Chondrocyte (in vitro differentiated cells): ENCODE results near the gene COL4A5. TPM values are rescaled to one million over a fixed set of nuclear protein-coding genes. Genes with fewer than 3 reads are reported as not detected.
A peak's percentile ranks its signal among the peaks of the same experiment; 100 is the strongest.
"Not testable (repeated sequence)": the region's sequence is repeated elsewhere in the genome, so short reads cannot be mapped to it uniquely, and the experiment has no call there.

Experiments used
- DNase-seq: peaks from one replicate; pipeline ENCODE4 v3.0.0; 2021; ENCODE audit warnings: mixed read lengths, low spot score
- H3K27ac Mint-ChIP-seq: one replicate; pipeline ENCODE4 v1.8.0; 2021; ENCODE audit warnings: mild to moderate bottlenecking, moderate library complexity, mixed read lengths; ENCODE audit not compliant: unreplicated experiment
- H3K27me3 Mint-ChIP-seq: 2 replicates; pipeline ENCODE4 v1.8.0; 2021; ENCODE audit warnings: low read depth, mixed read lengths
- H3K36me3 Mint-ChIP-seq: 2 replicates; pipeline ENCODE4 v1.8.0; 2021; ENCODE audit warnings: low read depth, mixed read lengths
- H3K4me1 Mint-ChIP-seq: 2 replicates; pipeline ENCODE4 v1.8.0; 2021; ENCODE audit warnings: low read depth, mild to moderate bottlenecking, mixed read lengths
- H3K4me3 Mint-ChIP-seq: one replicate; pipeline ENCODE4 v1.8.0; 2021; ENCODE audit warnings: mild to moderate bottlenecking, moderate library complexity, mixed read lengths; ENCODE audit not compliant: unreplicated experiment
- H3K9me3 Mint-ChIP-seq: 2 replicates; pipeline ENCODE4 v1.8.0; 2021; ENCODE audit warnings: low read depth, mixed read lengths
- CTCF ChIP-seq: fragments of 200-600 bp; sonication (generic); IDR thresholded peaks from 2 replicates; pipeline ENCODE4 v1.5.0; 2021; ENCODE audit warnings: antibody characterized with exemption, mild to moderate bottlenecking, moderate library complexity
- total RNA-seq: library from RNA; stranded (reverse); gene quantifications from 3 replicates; pipeline ENCODE4 v1.2.1, GENCODE V29; 2021

COL4A5 gene
- total RNA-seq, 1 donor from 2014 or later, result 211 TPM

DNA sequence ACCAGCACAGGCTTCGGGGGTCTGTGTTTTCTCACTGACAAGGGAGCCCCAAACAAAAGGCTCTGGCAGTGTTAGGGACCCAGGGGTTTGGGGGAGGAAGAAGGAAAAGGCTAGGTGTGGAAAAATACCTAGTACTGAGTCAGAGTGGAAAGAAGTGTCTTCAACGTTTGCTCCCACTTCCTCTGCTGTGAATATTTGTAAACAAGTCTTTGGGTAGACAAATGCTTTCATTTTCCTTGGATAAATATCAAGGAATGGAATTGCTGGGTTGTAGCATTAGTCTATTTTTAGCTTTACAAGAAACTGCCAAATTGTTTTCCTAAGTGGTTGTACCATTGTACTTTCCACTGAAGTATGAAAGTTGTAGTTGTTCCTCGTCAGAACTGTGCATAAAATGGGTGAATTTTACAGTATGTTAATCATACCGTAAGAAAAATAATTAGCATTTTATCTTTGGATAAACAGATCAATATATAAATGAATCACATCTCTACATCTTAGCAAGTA, 17.4 kb downstream of the COL4A5 start:
- TF ChIP-seq CTCF, result no peak
- no peak overlapping the region for H3K4me3 Mint-ChIP-seq
- H3K27me3 Mint-ChIP-seq, result no peaks in the 10 kb centered on the region
- peaks cover 27% of the 10 kb centered on the region for H3K4me1 Mint-ChIP-seq
- H3K27ac Mint-ChIP-seq, result no peak overlapping the region
- peaks cover 16% of the 10 kb centered on the region for H3K9me3 Mint-ChIP-seq
- DNase-seq, result no peak
- H3K36me3 Mint-ChIP-seq, result peaks cover 2% of the 10 kb centered on the region

DNA sequence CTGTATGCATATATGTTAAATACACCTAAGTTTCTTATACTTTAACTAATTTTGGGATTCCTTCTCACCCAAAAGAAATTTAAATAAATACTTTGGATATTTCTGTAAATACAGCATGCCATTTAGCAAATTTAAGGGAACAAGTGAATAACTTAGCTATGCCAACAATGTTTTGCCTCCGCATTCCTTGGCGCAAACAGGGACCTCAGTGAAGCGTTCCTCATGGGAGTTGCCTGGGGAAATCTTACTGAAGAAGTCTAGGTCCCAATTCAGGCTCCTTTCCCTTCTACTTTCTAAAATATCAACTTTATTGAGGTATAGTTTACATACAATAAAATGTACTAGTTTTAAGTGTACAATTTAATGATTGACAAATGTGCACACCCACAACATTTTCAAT, 25.0 kb downstream of the COL4A5 start:
- DNase-seq, result no peak
- no peaks in the 10 kb centered on the region for H3K36me3 Mint-ChIP-seq
- peak overlapping the region; percentile 93 for H3K27ac Mint-ChIP-seq
- H3K4me1 Mint-ChIP-seq, result peaks cover 77% of the 10 kb centered on the region
- no peaks in the 10 kb centered on the region for H3K9me3 Mint-ChIP-seq
- H3K27me3 Mint-ChIP-seq, result no peaks in the 10 kb centered on the region
- H3K4me3 Mint-ChIP-seq, result peak overlapping the region; percentile 47
- TF ChIP-seq CTCF, result no peak

DNA sequence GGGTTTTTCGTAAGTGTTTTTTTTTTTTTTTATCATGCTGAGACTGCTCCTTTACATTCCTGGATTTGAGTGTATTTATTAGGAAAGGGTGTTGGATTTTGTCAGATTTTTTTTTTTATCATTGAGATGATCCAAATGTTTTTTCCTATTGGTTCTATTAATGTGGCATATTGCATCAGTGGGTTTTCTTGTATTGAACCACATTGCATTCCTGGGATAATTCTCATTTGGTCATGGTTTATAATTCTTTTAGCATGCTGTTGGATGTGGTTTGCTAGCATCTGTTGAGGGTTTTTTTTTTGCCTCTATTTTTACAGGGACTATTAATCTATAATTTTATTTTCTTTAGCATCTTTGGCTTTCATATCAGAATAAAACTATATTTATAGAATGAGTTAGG, 28.8 kb downstream of the COL4A5 start:
- DNase-seq, result no peak
- TF ChIP-seq CTCF, result no peak
- H3K4me1 Mint-ChIP-seq, result peaks cover 66% of the 10 kb centered on the region
- H3K27me3 Mint-ChIP-seq, result no peaks in the 10 kb centered on the region
- H3K27ac Mint-ChIP-seq, result peak overlapping the region; percentile 93
- peaks cover 5% of the 10 kb centered on the region for H3K36me3 Mint-ChIP-seq
- peaks cover 20% of the 10 kb centered on the region for H3K9me3 Mint-ChIP-seq
- H3K4me3 Mint-ChIP-seq, result no peak overlapping the region

DNA sequence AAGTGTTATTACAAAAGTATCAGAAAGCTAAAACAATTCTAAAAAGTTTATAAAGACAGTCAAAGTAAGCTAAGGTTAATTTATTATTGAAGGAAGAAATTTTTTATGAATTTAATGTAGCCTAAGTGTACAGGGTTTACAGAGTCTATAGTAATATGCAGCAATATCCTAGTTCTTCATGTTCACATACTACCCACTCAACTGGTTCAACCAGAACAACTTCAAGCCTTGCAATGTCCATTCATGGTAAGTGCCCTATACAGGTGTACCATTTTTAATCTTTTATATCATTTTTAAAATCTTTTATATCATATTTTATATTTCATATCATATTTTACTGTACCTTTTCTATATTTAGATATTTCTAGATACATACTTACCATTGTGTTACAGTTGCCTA, 34.3 kb downstream of the COL4A5 start:
- no peak overlapping the region for H3K27ac Mint-ChIP-seq
- H3K27me3 Mint-ChIP-seq, result no peaks in the 10 kb centered on the region
- H3K9me3 Mint-ChIP-seq, result peaks cover 28% of the 10 kb centered on the region
- peaks cover 10% of the 10 kb centered on the region for H3K36me3 Mint-ChIP-seq
- H3K4me3 Mint-ChIP-seq, result no peak overlapping the region
- no peak for DNase-seq
- peaks cover 12% of the 10 kb centered on the region for H3K4me1 Mint-ChIP-seq
- no peak for TF ChIP-seq CTCF

DNA sequence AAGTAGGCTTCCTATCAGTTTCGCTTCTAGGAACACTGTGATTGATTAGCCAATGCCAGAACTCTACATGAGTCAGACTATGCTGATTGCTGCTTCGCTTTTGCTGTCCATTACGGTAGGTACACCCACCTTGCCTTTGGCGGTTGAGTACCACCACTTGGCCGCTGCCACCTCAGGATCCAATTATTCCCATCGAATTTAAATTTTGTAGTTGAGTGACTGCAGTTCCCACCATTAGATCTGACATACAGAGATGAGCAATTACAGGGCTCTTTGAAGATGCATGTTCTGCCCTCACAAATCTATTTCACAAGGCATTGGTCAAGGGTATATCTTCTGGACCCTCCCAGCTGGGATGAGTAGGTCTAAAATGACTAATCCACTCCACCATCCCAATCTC, 41.9 kb downstream of the COL4A5 start:
- H3K27ac Mint-ChIP-seq, H3K4me3 Mint-ChIP-seq, H3K27me3 Mint-ChIP-seq, DNase-seq, H3K4me1 Mint-ChIP-seq: not testable (repeated sequence)
- Mint-ChIP-seq H3K9me3 (peaks cover 20% of the 10 kb centered on the region), H3K36me3 (peaks cover 26% of the 10 kb centered on the region)

- peaks cover 19% of the 10 kb centered on the region for H3K36me3 Mint-ChIP-seq
- H3K4me3 Mint-ChIP-seq, result no peak overlapping the region
- no peak for TF ChIP-seq CTCF
- H3K27me3 Mint-ChIP-seq, result no peaks in the 10 kb centered on the region
- no peak overlapping the region for H3K27ac Mint-ChIP-seq
- H3K9me3 Mint-ChIP-seq, result peaks cover 23% of the 10 kb centered on the region
- H3K4me1 Mint-ChIP-seq, result peaks cover 23% of the 10 kb centered on the region
- no peak for DNase-seq
Measured at GRCh38 chrX:108484251-108484650, 44.6 kb downstream of the COL4A5 start.
